HepG2 (cell line): Measurements from ENCODE around the gene SKI. TPM values are rescaled to one million over a fixed set of nuclear protein-coding genes. Genes with fewer than 3 reads are reported as not detected.

Source experiments
- ATAC-seq: fragments of 200-7000 bp; cut with Tn5 transposase; 3 replicates; pipeline ENCODE4 v1.9.1; 2020; ENCODE audit warnings: mild to moderate bottlenecking, moderate library complexity
- BruUV-seq: library from RNA; stranded (reverse); fragments of 400-500 nt; replicated peaks from 2 replicates; lab custom pipeline; 2021; lab: Mats Ljungman, UMichigan
- CTCF ChIA-PET: fragments of 300-600 bp; formaldehyde crosslinking; extraction: SDS; loops from one replicate; lab custom pipeline; 2021; ENCODE audit warnings: low total read pairs, inconsistent platforms, low intra/inter-chr PET ratio; lab: Yijun Ruan, JAX
- POLR2A ChIA-PET: fragments of 350-600 bp; sonication (Branson Sonifier 250); formaldehyde crosslinking; loops from one replicate; lab custom pipeline; 2020; ENCODE audit warnings: antibody characterized with exemption, inconsistent platforms; lab: Yijun Ruan, JAX
- DNase-seq: peaks from one replicate; pipeline ENCODE4 v3.0.0-alpha.2; 2015; ENCODE audit warnings: low spot score
- FAIRE-seq: peaks from 3 replicates; lab custom pipeline; 2011; peaks lifted over from hg19 to GRCh38; lab: Jason Lieb, UNC
- H2AFZ ChIP-seq: one replicate; pipeline ENCODE4 v1.6.1; 2011; ENCODE audit warnings: low read length, inconsistent platforms
- H3K27ac ChIP-seq: fragments of 300-600 bp; 3 replicates; pipeline ENCODE4 v1.8.0; 2011; ENCODE audit warnings: mixed run types, mild to moderate bottlenecking, mixed read lengths, low read length, inconsistent platforms; ENCODE audit not compliant: insufficient read depth; ENCODE audit errors: extremely low read length
- H3K27me3 ChIP-seq, 2 experiments: fragments of 200-600 bp in 1 of 2; 2 replicates in 1 of 2; 3 replicates in 1 of 2; pipeline versions ENCODE4 v1.6.0 to v1.8.0; 2011; ENCODE audit warnings: low read length in 2 of 2, mild to moderate bottlenecking in 2 of 2, moderate library complexity in 2 of 2, inconsistent platforms in 1 of 2; ENCODE audit not compliant: insufficient read depth in 2 of 2, control insufficient read depth in 1 of 2
- H3K36me3 ChIP-seq, 2 experiments: fragments of 200-600 bp in 1 of 2; replicated peaks in 1 of 2; 2 replicates in 1 of 2; 3 replicates in 1 of 2; pipeline versions ENCODE4 v1.5.1 to v1.8.0; 2011; ENCODE audit warnings: low read length in 2 of 2, inconsistent platforms in 1 of 2; ENCODE audit not compliant: insufficient read depth in 2 of 2, control insufficient read depth in 1 of 2
- H3K4me1 ChIP-seq: 2 replicates; pipeline ENCODE4 v1.5.1; 2012; ENCODE audit warnings: low read length, inconsistent platforms; ENCODE audit not compliant: insufficient read depth
- H3K4me2 ChIP-seq: 2 replicates; pipeline ENCODE4 v1.6.0; 2011; ENCODE audit warnings: low read depth, low read length, inconsistent platforms
- H3K4me3 ChIP-seq, 3 experiments: fragments of 200-600 bp in 1 of 3; sonication (generic), shearing (Covaris generic) in 1 of 3; replicated peaks in 1 of 3; 2 replicates each; pipeline ENCODE4 v1.5.1; 2011 to 2016; ENCODE audit warnings: low read length in 3 of 3, inconsistent platforms in 2 of 3, low read depth in 2 of 3, mild to moderate bottlenecking in 2 of 3, control low read depth in 1 of 3, mixed read lengths in 1 of 3; ENCODE audit not compliant: insufficient read depth in 1 of 3
- H3K79me2 ChIP-seq: one replicate; pipeline ENCODE4 v1.6.1; 2011; ENCODE audit warnings: low read length, inconsistent platforms; ENCODE audit not compliant: insufficient read depth
- H3K9ac ChIP-seq: 2 replicates; pipeline ENCODE4 v1.6.0; 2011; ENCODE audit warnings: mild to moderate bottlenecking, low read depth, low read length, inconsistent platforms; ENCODE audit not compliant: insufficient read depth
- H3K9me3 ChIP-seq: 2 replicates; pipeline ENCODE4 v1.5.1; 2012; ENCODE audit warnings: mild to moderate bottlenecking, low read length
- H4K20me1 ChIP-seq: 2 replicates; pipeline ENCODE4 v1.6.0; 2011; ENCODE audit warnings: inconsistent platforms, mild to moderate bottlenecking, low read length, moderate library complexity; ENCODE audit not compliant: insufficient read depth
- ELF4 ChIP-seq: sonication (generic); formaldehyde crosslinking; IDR thresholded peaks from 2 replicates; pipeline ENCODE4 v1.5.0; 2020; ENCODE audit warnings: missing genetic modification reagents, mild to moderate bottlenecking, moderate library complexity, borderline replicate concordance
- NR2F1 ChIP-seq, 2 experiments: fragments of 450-650 bp in 1 of 2; formaldehyde crosslinking in 1 of 2; IDR thresholded peaks; 2 replicates each; pipeline versions ENCODE4 v1.5.0 to v1.6.1; 2016 to 2020; ENCODE audit warnings: mild to moderate bottlenecking in 1 of 2, missing compliant biosample characterization in 1 of 2, missing genetic modification reagents in 1 of 2, moderate library complexity in 1 of 2
- RXRA ChIP-seq: sonication (generic); formaldehyde crosslinking; IDR thresholded peaks from 2 replicates; pipeline ENCODE4 v1.5.1; 2020; ENCODE audit warnings: missing genetic modification reagents
- TGIF2 ChIP-seq: IDR thresholded peaks from 2 replicates; pipeline ENCODE4 v1.6.1; 2016; ENCODE audit warnings: control low read depth, missing compliant biosample characterization
- ZNF746 ChIP-seq: sonication (generic); formaldehyde crosslinking; IDR thresholded peaks from 2 replicates; pipeline ENCODE4 v1.8.0; 2022; ENCODE audit warnings: mild to moderate bottlenecking, missing genetic modification reagents
- ZNF788 ChIP-seq: sonication (generic); formaldehyde crosslinking; IDR thresholded peaks from 2 replicates; pipeline ENCODE4 v1.5.0; 2020; ENCODE audit warnings: mild to moderate bottlenecking, missing genetic modification reagents, borderline replicate concordance
- WGBS: methylation state at CpG from one replicate; pipeline ENCODE4 v1.1.6; 2017; ENCODE audit warnings: low lambda C conversion rate; 5-methylcytosine and 5-hydroxymethylcytosine counted together
- in situ Hi-C: cut with HindIII; loops from 2 replicates; pipeline ENCODE4 v1.10.0; 2017; ENCODE audit warnings: low pct_unique_long_range_greater_than_20kb; ENCODE audit not compliant: extremely low pct_ligation_motif_present
- intact Hi-C: fragments of 100-400 bp; cut with micrococcal nuclease; formaldehyde crosslinking; loops from one replicate; pipeline ENCODE4 v1.10.0; 2022; ENCODE audit not compliant: unreplicated experiment
- polyA plus RNA-seq, 8 experiments: library from polyadenylated mRNA; depleted of rRNA in 3 of 8; stranded (reverse) in 7 of 8; unstranded in 1 of 8; fragments of >200 nt; fragmentation: Illumina TruSeq in 4 of 8; extraction: Trizol in 4 of 8; gene quantifications; 2 replicates each; pipeline versions ENCODE4 v1.2.1 to v1.2.3, GENCODE V29; 2011 to 2016; ENCODE audit warnings: low read depth in 4 of 8, missing spikeins in 1 of 8, mixed read lengths in 1 of 8; ENCODE audit not compliant: insufficient read depth in 1 of 8
- total RNA-seq, 5 experiments: library from RNA; depleted of rRNA; stranded (reverse); fragments of >200 nt; fragmentation: Illumina TruSeq; extraction: Trizol; gene quantifications; 2 replicates each; pipeline ENCODE4 v1.2.3, GENCODE V29; 2016; ENCODE audit warnings: low read depth in 1 of 5
- TF ChIP-seq, protein P1 (sequence below): sonication (generic); formaldehyde crosslinking; IDR thresholded peaks from 2 replicates; pipeline ENCODE4 v1.4.0; 2020; ENCODE audit warnings: mild to moderate bottlenecking, low read depth, missing genetic modification reagents
- TF ChIP-seq, protein P2 (sequence below): sonication (generic); formaldehyde crosslinking; IDR thresholded peaks from 2 replicates; pipeline ENCODE4 v1.8.1; 2023; ENCODE audit warnings: mild to moderate bottlenecking, missing genetic modification reagents
- TF ChIP-seq, protein P3 (sequence below): sonication (generic); formaldehyde crosslinking; IDR thresholded peaks from 2 replicates; pipeline ENCODE4 v1.4.0; 2020; ENCODE audit warnings: missing genetic modification reagents
- TF ChIP-seq, protein P4 (sequence below): sonication (generic); formaldehyde crosslinking; IDR thresholded peaks from 2 replicates; pipeline ENCODE4 v1.9.0; 2021; ENCODE audit warnings: missing genetic modification reagents, mild to moderate bottlenecking, borderline replicate concordance
- TF ChIP-seq, protein P5 (sequence below): sonication (generic); formaldehyde crosslinking; IDR thresholded peaks from 2 replicates; pipeline ENCODE4 v1.4.0; 2020; ENCODE audit warnings: missing genetic modification reagents

Gene SKI
- total and polyA plus RNA-seq, 2 of the 13 experiments (the other 11 are each of a cell fraction or from before 2014, with no cell fraction given) = 4.7 to 6.9 TPM

DNA sequence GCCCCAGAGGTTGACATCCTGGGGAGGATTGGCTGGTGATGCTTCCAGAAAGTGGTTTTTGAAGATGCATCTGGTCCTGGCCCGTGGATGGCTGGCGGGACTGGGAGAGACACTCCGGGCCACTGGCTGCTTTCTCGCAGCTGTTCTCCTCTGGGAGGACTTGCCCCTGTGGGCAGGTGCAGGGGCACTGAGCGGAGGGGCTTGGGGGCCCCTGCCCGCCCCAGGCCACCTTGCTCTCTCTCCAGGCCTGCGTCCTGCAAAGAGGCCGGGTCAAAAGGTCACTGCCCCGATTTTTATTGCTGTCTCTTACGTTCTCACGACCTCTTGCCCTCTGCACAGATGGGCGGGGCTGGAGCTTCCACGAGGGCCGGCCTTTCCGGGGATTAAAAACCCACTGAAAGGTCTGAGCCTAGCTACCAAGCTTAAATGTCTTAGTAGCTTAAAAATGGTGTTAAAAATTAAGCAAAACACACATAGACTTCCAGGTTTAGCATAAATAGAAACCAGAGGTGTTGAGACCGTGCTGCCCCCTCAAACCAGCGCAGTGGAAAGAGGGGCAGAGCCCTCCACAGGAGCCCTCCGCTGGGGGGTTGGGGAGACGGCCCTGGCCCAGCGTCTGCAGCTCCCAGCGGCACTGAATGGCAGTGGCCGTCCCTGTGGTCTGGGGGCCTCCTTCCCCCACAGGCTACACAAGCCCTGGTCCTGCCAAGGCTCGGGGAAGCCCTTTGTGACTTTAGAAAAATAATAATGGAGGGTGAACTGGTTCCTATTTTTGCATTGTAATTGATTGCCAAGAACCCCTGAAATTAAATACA is 43.9 kb downstream of the SKI start:
- H3K9ac ChIP-seq = 0 out of 2 replicates have a peak overlapping the region, but pooled peaks have one; percentile 47
- ChIA-PET CTCF (no interaction called here), POLR2A (interaction anchor here (0.6 kb wide), 1 partner anchor 22 kb away, joined by 3 read pairs; no protein-coding TSS in a partner anchor)
- no peaks in the 10 kb centered on the region for H3K27me3 ChIP-seq
- H3K36me3 ChIP-seq = peaks cover 2 to 5% of the 10 kb centered on the region in 2 experiments; a peak in 3 of 5 replicates
- peak overlapping the region; percentile 59 for H3K27ac ChIP-seq
- no peak; the same call in 1 of the 3 replicates for ATAC-seq
- 77% methylated on average over 9 of the region's 23 CpGs for WGBS
- H3K79me2 ChIP-seq = peaks cover 90% of the 10 kb centered on the region
- intact Hi-C loops = no loop called here
- no peak for FAIRE-seq
- H2AFZ ChIP-seq = no peak overlapping the region
- peaks cover 75% of the 10 kb centered on the region for H4K20me1 ChIP-seq
- peak overlapping the region in 1 of 3 experiments; percentile 53; a peak in 1 of 6 replicates for H3K4me3 ChIP-seq
- in situ Hi-C loops = no loop called here
- H3K9me3 ChIP-seq = no peaks in the 10 kb centered on the region
- peak overlapping the region; percentile 80 for H3K4me2 ChIP-seq
- BruUV-seq = no TSS peak
- DNase-seq = no peak
- peaks cover 66% of the 10 kb centered on the region for H3K4me1 ChIP-seq
- TF ChIP-seq, protein P1, sequence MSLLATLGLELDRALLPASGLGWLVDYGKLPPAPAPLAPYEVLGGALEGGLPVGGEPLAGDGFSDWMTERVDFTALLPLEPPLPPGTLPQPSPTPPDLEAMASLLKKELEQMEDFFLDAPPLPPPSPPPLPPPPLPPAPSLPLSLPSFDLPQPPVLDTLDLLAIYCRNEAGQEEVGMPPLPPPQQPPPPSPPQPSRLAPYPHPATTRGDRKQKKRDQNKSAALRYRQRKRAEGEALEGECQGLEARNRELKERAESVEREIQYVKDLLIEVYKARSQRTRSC (CRISPR knock-in tag) = no peak
- TF ChIP-seq ZNF746 (CRISPR knock-in tag) (no peak), ELF4 (CRISPR knock-in tag) (no peak), ZNF788 (CRISPR knock-in tag) (no peak), TGIF2 (CRISPR knock-in tag) (no peak), RXRA (CRISPR knock-in tag) (peak; percentile 47; the same call in 1 of the 2 replicates), NR2F1 (CRISPR knock-in tag; IDR thresholded peaks at IDR 0.05) (peak; percentile 52 to 59; a peak in 2 of 4 replicates)
- TF ChIP-seq, protein P2, sequence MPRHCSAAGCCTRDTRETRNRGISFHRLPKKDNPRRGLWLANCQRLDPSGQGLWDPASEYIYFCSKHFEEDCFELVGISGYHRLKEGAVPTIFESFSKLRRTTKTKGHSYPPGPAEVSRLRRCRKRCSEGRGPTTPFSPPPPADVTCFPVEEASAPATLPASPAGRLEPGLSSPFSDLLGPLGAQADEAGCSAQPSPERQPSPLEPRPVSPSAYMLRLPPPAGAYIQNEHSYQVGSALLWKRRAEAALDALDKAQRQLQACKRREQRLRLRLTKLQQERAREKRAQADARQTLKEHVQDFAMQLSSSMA (CRISPR knock-in tag) = no peak
- TF ChIP-seq, protein P3, sequence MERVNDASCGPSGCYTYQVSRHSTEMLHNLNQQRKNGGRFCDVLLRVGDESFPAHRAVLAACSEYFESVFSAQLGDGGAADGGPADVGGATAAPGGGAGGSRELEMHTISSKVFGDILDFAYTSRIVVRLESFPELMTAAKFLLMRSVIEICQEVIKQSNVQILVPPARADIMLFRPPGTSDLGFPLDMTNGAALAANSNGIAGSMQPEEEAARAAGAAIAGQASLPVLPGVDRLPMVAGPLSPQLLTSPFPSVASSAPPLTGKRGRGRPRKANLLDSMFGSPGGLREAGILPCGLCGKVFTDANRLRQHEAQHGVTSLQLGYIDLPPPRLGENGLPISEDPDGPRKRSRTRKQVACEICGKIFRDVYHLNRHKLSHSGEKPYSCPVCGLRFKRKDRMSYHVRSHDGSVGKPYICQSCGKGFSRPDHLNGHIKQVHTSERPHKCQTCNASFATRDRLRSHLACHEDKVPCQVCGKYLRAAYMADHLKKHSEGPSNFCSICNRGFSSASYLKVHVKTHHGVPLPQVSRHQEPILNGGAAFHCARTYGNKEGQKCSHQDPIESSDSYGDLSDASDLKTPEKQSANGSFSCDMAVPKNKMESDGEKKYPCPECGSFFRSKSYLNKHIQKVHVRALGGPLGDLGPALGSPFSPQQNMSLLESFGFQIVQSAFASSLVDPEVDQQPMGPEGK (CRISPR knock-in tag) = peak; percentile 19; the same call in 1 of the 2 replicates
- TF ChIP-seq, protein P4, sequence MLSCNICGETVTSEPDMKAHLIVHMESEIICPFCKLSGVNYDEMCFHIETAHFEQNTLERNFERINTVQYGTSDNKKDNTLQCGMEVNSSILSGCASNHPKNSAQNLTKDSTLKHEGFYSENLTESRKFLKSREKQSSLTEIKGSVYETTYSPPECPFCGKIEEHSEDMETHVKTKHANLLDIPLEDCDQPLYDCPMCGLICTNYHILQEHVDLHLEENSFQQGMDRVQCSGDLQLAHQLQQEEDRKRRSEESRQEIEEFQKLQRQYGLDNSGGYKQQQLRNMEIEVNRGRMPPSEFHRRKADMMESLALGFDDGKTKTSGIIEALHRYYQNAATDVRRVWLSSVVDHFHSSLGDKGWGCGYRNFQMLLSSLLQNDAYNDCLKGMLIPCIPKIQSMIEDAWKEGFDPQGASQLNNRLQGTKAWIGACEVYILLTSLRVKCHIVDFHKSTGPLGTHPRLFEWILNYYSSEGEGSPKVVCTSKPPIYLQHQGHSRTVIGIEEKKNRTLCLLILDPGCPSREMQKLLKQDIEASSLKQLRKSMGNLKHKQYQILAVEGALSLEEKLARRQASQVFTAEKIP (CRISPR knock-in tag) = no peak
- TF ChIP-seq, protein P5, sequence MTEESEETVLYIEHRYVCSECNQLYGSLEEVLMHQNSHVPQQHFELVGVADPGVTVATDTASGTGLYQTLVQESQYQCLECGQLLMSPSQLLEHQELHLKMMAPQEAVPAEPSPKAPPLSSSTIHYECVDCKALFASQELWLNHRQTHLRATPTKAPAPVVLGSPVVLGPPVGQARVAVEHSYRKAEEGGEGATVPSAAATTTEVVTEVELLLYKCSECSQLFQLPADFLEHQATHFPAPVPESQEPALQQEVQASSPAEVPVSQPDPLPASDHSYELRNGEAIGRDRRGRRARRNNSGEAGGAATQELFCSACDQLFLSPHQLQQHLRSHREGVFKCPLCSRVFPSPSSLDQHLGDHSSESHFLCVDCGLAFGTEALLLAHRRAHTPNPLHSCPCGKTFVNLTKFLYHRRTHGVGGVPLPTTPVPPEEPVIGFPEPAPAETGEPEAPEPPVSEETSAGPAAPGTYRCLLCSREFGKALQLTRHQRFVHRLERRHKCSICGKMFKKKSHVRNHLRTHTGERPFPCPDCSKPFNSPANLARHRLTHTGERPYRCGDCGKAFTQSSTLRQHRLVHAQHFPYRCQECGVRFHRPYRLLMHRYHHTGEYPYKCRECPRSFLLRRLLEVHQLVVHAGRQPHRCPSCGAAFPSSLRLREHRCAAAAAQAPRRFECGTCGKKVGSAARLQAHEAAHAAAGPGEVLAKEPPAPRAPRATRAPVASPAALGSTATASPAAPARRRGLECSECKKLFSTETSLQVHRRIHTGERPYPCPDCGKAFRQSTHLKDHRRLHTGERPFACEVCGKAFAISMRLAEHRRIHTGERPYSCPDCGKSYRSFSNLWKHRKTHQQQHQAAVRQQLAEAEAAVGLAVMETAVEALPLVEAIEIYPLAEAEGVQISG (CRISPR knock-in tag) = 0 out of 2 replicates have a peak, but pooled peaks have one; percentile 23
